Head of caudate nucleus (tissue), 42 donors: Measurements from ENCODE around the gene KCTD15.

ENCODE experiments used
- DNase-seq, 42 donors: peaks; one replicate each; pipeline versions ENCODE4 v3.0.0 to v3.0.0-alpha.2; 2020 to 2021; ENCODE audit warnings: mixed read lengths in 7 of 42
- intact Hi-C: fragments of 100-400 bp; cut with DNase I; formaldehyde crosslinking; loops from one replicate; pipeline ENCODE4 v1.15.0; 2022

KCTD15 gene

GRCh38 chr19:33769208-33769607 is 27.5 kb upstream of the KCTD15 start:
- peak in 4 of 42 donors; percentile 36 to 60 (median 47) for DNase-seq
- intact Hi-C loops, result loop anchor here (10.0 kb wide), 1 partner anchor 534 kb away; no protein-coding TSS in a partner anchor

DNA sequence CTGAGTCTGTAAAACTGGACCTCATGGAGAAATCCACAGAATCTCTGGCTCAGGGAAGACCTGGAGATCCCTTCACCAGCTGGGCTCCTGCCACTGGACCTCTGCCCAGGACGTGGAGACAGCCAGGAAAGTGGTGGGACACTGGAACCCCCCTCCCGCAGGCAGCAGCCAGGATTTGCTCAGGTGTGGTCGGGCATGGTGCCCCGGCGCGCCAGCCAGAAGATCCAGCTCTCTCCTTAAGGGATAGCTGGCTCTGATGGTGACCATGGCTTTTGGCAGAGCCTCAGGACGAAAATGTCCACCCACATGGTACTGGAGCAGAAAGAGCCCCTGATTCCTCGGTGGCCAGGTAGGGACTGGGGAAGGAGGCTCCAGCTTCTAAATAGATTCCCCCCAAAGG is 26.6 kb upstream of the KCTD15 start:
- intact Hi-C loops, result loop anchor here (5.0 kb wide), 1 partner anchor 338 kb away; no protein-coding TSS in a partner anchor
- no peak for DNase-seq

DNA sequence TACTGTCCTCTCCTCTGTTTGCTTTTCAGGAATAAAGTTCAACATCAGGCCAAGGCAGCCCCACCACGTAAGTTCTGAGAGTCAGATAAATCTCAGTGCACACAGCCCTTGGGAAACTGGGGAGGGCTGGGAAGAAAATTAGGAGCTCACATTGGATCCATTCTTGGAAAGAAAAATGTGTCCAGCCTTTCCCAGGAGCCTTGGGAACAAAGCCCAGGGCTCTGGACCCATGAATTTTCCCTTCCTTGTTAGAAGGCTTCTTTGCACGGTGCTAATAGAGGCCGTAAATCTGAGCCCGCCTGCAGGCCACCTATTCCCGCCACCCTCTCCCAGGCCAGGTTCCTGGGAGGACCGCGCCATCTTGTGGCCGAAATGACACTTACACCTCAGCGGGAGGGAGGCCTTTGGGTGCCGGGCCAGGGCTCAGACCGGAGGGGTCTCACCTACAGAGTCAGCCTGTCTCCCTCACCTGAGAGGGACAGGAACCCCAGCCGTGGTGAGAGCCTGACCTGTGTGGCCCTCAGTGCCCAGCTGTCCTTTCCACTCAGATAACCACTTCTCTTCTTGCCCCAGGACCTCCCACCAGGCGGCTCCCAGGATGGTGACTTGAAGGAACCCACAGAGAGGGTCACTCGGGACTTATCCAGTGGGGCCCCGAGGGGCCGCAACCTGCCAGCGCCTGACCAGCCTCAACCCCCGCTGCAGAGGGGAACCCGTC is 25.1 kb upstream of the KCTD15 start:
- peak; percentile 56 to 91 (median 80) for DNase-seq
- intact Hi-C loops, result loop anchor here (5.0 kb wide), 1 partner anchor 339 kb away; no protein-coding TSS in a partner anchor

DNA sequence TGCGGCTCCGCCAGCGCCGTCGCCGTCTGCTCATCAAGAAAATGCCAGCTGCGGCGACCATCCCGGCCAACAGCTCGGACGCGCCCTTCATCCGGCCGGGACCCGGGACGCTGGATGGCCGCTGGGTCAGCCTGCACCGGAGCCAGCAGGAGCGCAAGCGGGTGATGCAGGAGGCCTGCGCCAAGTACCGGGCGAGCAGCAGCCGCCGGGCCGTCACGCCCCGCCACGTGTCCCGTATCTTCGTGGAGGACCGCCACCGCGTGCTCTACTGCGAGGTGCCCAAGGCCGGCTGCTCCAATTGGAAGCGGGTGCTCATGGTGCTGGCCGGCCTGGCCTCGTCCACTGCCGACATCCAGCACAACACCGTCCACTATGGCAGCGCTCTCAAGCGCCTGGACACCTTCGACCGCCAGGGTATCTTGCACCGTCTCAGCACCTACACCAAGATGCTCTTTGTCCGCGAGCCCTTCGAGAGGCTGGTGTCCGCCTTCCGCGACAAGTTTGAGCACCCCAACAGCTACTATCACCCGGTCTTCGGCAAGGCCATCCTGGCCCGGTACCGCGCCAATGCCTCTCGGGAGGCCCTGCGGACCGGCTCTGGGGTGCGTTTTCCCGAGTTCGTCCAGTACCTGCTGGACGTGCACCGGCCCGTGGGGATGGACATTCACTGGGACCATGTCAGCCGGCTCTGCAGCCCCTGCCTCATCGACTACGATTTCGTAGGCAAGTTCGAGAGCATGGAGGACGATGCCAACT is 24.4 kb upstream of the KCTD15 start:
- no peak for DNase-seq

DNA sequence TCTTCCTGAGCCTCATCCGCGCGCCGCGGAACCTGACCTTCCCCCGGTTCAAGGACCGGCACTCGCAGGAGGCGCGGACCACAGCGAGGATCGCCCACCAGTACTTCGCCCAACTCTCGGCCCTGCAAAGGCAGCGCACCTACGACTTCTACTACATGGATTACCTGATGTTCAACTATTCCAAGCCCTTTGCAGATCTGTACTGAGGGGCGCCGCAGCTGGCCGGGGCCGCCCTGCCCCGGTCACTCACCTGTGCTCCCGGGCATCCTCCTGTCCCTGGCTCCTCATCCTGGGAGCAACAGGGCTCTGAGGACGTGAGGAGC is 23.9 kb upstream of the KCTD15 start:
- no peak for DNase-seq
- intact Hi-C loops, result loop anchor here (5.0 kb wide), 1 partner anchor 341 kb away; no protein-coding TSS in a partner anchor

More for the DNA sequence above, 24.4 kb upstream of the KCTD15 start:
- intact Hi-C loops, result loop anchor here (5.0 kb wide), 1 partner anchor 340 kb away; no protein-coding TSS in a partner anchor

DNA sequence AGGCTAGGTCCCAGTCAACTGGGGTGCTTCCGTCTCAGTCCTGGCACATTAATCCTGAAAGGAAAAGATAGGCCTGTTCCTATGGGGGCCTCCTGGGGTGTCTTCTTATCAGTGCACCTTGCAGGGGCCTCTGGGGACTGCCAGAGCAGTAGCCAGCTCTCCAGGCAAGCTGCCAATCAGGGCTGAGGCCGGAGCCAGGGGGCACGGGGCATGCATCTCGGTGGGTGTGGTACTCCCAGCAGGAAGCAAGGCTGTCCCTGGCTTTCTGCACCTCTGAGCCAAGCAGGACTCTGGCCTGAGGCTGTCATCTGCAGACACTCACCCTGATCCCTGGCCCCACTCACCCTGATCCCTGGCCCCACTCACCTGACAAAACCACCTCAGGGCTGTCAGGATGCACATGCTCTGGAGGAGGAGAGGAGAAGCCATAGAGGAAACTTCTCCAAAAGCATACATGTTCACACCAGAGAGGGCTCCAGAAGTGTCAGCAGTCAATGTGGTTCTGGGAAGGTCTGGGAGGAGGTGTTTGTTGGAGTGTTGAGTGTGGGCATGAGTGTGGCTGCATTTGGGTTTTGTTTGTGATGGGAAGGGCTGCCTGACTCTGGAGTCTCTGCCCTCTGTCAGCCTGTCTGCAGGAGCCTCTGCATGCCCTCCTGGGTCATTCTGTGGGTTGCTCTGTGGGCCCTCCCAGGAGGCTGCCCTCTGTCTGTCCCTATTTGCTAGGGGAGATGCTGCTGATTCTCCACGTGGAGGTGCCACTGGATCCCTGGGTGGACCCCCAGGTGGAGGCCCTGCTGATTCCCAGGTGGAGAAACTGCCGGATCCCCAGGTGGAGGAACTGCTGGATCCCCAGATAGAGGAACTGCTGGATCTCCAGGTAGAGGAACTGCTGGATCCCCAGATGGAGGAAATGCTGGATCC is 22.7 kb upstream of the KCTD15 start:
- intact Hi-C loops, result loop anchor here (5.0 kb wide), 1 partner anchor 342 kb away; no protein-coding TSS in a partner anchor
- no peak for DNase-seq

DNA sequence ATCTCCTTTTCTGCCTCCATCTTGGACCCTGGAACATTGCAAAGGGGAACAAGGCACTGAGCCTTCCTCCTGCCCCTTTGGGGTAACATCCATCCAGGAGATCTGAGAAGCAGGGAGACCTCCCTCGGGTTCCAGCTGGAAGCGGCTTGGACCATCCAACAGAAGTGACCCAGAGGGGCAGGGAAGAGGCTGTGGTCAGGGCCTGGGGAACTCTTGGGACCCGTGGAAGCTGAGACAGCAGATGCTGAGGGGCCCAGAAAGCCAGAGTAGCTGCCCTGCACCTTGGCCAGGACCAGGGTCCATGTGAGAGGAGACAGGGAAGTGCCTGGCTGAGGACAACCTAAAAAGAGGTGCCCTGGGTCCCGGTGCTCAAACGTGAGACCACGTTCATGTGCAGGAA is 21.9 kb upstream of the KCTD15 start:
- intact Hi-C loops, result loop anchor here (5.0 kb wide), 2 partner anchors 323 to 342 kb away; no protein-coding TSS in a partner anchor
- no peak for DNase-seq

DNA sequence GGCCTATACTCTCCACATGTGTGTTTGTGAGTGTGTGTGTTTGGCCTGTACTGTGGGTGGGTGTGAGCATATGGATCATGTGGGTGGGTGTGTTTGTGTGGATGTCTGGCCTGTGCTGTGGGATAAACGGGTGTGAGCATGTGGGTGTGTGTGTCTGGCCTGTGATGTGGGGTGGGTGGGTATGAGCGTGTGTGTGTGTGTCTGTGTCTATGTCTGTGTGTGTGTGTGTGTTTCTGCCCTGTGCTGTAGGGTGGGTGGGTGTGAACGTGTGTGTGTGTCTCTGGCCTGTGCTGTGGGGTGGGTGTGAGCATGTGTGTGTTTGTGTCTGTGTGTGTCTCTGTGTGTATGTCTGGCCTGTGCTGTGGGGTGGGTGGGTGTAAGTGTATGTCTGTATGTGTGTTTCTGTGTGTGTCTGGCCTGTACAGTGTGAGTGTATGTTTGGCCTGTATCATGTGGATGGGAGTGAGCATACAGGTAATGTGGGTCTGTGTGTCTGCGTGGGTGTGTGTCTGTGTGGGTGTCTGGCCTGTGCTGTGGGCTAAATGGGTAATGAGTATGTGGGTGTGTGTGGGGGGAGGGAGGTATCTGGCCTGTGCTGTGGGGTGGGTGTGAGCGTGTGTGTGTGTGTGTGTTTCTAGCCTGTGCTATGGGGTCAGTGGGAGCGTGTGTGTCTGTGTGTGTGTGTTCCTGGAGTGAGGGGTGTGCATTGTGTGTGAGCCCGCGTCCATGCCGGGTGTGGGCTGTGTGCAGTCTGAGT is 20.8 kb upstream of the KCTD15 start:
- no peak for DNase-seq
- intact Hi-C loops, result loop anchor here (5.0 kb wide), 1 partner anchor 321 kb away; no protein-coding TSS in a partner anchor

DNA sequence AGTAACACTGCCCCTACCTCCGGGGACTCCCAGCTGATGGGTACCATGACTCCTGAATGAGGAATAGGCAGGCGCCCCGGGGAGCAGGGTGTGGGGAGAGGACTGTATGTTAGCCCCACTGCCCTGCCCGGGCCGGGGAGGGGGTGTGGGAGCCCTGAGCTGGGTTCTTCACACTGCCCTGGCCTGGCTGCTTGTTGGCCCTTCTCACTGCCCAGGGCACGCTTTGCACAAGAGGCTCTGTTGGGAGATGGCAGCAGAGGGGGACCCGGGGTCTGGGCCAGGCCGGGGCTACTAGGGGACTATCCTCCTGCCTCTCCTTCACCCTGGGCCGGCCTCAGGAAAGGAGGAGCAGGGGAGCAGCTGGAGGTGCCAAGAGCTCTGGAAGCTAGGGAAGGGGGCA is 19.3 kb upstream of the KCTD15 start:
- DNase-seq, result no peak
- intact Hi-C loops, result loop anchor here (5.0 kb wide), 1 partner anchor 320 kb away; no protein-coding TSS in a partner anchor

DNA sequence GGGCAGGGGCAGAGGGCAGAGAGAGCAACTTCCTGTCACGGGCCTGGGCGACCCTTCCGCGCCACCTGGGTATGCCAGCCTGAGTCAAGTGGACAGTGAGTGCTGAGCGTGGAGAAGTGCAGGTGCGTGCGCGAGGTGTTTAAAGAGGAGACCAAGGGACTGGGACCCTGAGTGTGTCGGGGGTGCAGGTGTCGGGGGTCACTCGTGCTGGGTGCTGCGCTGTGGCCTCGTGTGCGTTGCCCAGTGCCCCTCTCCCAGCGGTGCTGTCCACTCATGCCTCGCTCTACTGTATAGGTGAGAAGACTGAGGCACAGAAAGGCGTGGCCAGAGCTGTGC is 18.9 kb upstream of the KCTD15 start:
- intact Hi-C loops, result loop anchor here (5.0 kb wide), 1 partner anchor 320 kb away; no protein-coding TSS in a partner anchor
- no peak for DNase-seq

- peak; percentile 51 to 93 (median 86) for DNase-seq
- intact Hi-C loops, result loop anchor here (5.0 kb wide), 1 partner anchor 319 kb away; no protein-coding TSS in a partner anchor
Observed at GRCh38 chr19:33778089-33778791, 18.4 kb upstream of the KCTD15 start.

GRCh38 chr19:33779849-33780248 is 16.8 kb upstream of the KCTD15 start:
- intact Hi-C loops, result loop anchor here (5.0 to 10.0 kb wide), 2 partner anchors 225 to 317 kb away; no protein-coding TSS in a partner anchor
- no peak for DNase-seq

- intact Hi-C loops, result loop anchor here (10.0 kb wide), 1 partner anchor 225 kb away; no protein-coding TSS in a partner anchor
- DNase-seq, result no peak
Observed at GRCh38 chr19:33780251-33780650, 16.4 kb upstream of the KCTD15 start.

DNA sequence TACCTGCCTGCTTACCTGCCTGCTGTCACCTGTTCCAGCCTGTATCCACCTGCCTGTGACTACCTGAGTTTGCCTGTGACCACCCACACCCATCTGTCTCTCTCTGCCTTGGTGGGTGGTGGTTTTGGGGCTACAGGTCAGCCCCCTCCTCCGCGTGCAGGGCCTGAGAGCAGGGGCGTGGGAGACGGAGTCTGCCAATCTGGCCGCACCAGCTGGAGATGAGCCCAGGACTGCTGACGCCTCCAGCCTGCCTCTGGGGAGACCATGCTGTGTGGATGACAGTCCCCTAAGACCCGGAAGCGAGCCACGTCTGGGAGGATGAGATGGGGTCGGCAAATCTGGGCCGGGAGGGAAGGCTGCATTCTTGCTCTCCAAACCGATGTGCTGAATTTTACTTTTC is 15.9 kb upstream of the KCTD15 start:
- intact Hi-C loops, result loop anchor here (10.0 kb wide), 1 partner anchor 224 kb away; no protein-coding TSS in a partner anchor
- DNase-seq, result no peak

DNA sequence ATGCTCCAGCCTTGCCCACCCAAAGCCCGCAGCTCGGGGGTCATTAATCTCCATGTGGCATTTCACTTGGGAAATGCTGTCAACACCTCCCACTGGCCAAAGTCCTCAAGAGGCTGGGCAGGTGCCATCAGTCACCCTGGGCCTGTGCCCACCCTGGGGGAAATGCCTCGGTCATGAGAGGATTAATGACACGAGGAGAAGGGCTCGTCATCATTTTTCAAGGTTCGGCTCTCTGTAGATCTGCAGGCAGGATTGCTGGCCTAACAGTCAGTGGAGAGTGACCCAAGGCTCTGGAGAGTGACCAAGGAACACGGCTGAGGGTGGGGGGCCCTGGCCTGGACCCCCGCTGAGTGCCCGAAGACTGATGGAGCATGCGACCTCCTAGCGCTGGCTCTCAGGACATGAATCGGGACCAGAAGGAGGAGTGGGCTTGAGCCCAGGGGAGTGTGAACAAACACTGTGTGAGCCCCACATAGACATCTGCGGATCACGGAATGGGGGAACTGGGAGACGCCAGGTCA is 15.2 kb upstream of the KCTD15 start:
- intact Hi-C loops, result loop anchor here (10.0 kb wide), 1 partner anchor 223 kb away; no protein-coding TSS in a partner anchor
- no peak for DNase-seq

DNA sequence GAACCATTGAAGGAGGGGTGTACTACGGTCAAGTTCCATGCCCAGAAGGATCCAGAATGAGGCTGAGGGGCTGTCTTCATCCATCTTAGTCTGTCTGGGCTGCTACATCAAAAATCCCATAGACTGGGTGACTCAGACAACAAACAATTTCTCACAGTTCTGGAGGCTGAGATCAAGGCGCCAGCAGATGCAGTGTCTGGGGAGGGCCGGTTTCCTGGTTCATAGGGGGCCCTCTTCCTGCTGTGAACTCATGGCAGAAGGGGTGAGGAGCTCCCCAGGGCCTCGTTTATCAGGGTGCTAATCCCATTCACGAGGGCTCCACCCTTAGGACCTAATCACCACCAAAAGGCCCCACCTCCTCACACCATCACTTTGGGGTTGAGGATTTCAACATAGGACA is 14.7 kb upstream of the KCTD15 start:
- no peak for DNase-seq
- intact Hi-C loops, result loop anchor here (10.0 kb wide), 1 partner anchor 223 kb away; no protein-coding TSS in a partner anchor

DNA sequence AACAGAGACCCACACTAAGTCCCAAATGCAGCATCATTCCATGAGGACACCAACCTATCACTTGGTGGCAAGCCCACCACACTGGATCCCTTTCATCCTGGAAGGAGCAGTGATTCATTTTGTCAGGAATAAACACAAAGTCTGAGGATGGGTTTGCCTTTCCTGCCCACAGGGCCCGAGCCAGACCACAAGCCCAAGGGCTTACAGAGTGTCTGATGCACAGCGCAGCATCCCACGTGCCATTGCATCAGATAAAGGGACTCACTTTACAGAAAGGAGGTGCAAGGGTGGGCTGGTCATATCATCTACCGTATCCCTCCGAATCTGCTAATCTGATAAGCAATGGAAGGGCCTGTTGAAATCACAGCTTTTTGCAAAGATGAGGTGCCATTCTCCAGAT is 12.2 kb upstream of the KCTD15 start:
- no peak for DNase-seq
- intact Hi-C loops, result loop anchor here (10.0 kb wide), 1 partner anchor 220 kb away; no protein-coding TSS in a partner anchor
